AG09309 (cell line): ENCODE measurements around the gene DDX47.
A peak's percentile ranks its signal among the peaks of the same experiment; 100 is the strongest.
"Not testable (repeated sequence)": the region's sequence is repeated elsewhere in the genome, so short reads cannot be mapped to it uniquely, and the experiment has no call there.

Experiments used
- DNase-seq: peaks from one replicate; pipeline ENCODE4 v3.0.0-alpha.2; 2010; ENCODE audit warnings: low read depth
- H3K4me3 ChIP-seq: 2 replicates; pipeline ENCODE4 v1.5.1; 2011; ENCODE audit warnings: mild to moderate bottlenecking, low read depth, low read length, moderate library complexity; ENCODE audit not compliant: control insufficient read depth
- TF ChIP-seq, protein P1 (sequence below): IDR thresholded peaks from 2 replicates; pipeline ENCODE4 v1.5.1; 2011; ENCODE audit warnings: mild to moderate bottlenecking, low read depth, low read length, inconsistent platforms; ENCODE audit not compliant: insufficient read depth, control insufficient read depth; ENCODE audit errors: missing control alignments

The DDX47 gene

DNA sequence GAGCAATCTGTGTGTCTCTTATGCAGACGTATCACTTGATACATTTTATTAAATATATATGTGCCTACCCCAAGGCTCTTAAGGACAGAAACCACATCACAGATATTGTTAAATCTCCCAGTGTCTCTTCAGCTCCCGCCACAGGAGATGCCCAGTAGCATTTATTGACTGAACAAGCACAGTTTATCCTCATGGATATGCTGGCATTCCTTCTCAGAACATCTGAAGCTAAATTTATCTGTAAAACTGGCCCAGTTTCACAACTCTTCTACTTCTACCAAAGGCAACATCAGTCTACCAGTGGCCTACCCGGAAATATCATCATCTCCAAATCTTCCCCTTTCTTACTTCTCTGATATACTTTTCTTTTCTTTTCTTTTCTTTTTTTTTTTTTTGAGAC is 17.0 kb upstream of the DDX47 start:
- TF ChIP-seq, protein P1, sequence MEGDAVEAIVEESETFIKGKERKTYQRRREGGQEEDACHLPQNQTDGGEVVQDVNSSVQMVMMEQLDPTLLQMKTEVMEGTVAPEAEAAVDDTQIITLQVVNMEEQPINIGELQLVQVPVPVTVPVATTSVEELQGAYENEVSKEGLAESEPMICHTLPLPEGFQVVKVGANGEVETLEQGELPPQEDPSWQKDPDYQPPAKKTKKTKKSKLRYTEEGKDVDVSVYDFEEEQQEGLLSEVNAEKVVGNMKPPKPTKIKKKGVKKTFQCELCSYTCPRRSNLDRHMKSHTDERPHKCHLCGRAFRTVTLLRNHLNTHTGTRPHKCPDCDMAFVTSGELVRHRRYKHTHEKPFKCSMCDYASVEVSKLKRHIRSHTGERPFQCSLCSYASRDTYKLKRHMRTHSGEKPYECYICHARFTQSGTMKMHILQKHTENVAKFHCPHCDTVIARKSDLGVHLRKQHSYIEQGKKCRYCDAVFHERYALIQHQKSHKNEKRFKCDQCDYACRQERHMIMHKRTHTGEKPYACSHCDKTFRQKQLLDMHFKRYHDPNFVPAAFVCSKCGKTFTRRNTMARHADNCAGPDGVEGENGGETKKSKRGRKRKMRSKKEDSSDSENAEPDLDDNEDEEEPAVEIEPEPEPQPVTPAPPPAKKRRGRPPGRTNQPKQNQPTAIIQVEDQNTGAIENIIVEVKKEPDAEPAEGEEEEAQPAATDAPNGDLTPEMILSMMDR = no peak
- H3K4me3 ChIP-seq = no peak overlapping the region

DNA sequence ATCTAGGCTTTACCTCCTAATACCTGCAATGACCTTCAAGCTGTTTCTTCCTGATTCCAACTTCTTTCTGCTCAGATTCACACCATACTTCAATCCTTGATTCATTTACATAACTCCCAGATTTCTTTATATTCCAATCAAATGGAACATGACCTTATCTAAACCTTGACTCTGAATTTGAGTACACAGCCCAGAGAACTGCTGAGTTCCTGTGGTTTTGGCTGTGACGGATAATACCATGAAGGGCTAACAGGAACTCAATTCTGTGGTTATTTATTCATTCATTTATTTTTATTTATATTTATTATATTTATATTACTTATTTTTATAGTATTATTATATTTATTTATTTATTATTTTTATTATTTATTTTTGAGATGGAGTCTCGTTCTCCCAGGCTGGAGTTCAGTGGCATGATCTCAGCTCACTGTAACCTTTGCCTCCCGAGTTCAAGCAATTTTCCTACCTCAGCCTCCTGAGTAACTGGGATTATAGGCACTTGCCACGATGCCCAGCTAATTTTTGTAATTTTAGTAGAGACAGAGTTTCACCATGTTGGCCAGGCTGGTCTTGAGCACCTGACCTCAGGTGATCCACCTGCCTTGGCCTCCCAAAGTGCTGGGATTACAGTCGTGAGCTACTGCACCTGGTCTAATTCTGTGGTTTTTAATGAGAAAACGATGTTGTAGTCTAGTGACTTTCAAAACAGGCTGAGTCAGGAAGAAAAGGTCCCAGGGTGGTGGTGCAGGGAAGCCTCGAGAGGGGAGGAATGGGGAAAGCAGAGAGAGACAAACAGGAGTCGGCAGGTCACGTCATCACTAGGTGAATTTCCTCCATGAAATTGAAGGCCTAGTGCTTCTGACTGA is 16.0 kb upstream of the DDX47 start:
- H3K4me3 ChIP-seq = no peak overlapping the region
- TF ChIP-seq, protein P1 = no peak
- no peak for DNase-seq

More for the DNA sequence above, 17.0 kb upstream of the DDX47 start:
- DNase-seq = no peak

DNA sequence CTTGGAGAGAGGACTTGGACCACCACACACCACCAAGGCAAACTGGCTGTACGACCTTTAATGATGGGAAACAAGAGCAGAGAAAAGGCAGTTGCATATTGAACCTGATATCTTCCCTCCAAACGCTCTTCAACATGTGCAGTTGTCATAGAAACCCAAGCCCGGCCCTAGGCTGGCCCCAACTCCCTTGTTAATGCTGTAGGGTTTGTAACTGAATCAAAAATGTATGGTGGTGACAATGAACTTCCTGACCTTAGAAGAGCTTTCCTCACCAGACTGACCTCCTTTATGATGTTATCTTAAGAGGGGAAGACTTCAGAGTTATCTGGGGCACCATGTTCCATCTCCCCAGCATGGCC is 15.4 kb upstream of the DDX47 start:
- DNase-seq = no peak
- TF ChIP-seq, protein P1 = no peak
- H3K4me3 ChIP-seq = no peak overlapping the region

DNA sequence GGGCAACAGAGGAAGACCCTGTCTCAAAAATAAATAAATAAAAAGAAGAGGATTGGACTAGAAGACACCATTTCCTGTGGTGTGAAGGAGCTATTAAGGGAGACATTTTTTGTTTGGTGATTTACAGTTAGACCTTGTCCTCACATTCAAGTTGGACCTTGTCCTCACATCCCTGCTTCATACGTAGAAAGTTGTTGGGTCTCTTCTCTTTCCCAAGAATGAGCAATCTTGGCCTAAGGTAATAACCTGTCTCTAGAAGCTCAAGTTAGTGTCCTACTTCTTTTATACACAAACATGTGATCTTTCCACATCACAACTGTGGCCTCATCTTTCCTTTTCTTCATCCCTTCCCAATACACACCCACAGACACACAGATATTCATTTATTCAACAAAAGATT is 14.7 kb upstream of the DDX47 start:
- DNase-seq = no peak
- no peak overlapping the region for H3K4me3 ChIP-seq
- TF ChIP-seq, protein P1 = no peak

DNA sequence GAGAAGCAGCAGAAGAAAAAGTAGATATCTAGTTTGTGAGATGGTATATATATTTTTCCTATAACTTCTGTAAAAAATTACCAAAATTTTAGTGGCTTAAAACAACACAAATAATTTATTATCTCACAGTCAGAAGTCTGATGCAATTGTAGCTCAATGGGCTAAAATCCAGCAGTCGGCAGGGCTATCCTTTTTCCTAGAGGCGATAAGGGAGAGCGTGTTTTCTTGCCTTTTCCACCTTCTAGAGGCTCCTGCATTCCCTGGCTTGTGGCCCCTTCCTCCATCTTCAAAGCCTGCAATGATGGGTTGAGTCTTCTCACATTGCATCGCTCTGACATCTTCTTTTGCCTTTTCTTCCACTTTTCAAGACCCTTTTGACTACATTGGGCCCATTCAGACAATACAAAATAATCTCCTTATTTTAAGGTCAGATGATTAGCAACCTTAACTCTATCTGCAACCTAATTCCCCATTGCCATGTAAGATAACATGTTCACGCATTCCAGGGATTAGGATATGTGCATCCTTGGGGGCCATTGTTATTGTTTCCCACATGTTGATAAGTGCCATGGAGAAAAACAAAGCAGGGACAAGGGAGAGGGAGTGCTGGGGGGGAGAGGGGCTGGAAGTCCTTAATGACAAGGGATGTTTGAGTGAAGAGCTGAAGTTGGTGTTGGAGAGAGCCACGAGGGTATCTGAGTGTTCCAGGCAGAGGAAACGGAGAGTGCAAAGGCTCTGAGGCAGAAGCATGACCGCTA is 13.8 kb upstream of the DDX47 start:
- DNase-seq = no peak
- TF ChIP-seq, protein P1 = no peak
- H3K4me3 ChIP-seq = no peak overlapping the region

DNA sequence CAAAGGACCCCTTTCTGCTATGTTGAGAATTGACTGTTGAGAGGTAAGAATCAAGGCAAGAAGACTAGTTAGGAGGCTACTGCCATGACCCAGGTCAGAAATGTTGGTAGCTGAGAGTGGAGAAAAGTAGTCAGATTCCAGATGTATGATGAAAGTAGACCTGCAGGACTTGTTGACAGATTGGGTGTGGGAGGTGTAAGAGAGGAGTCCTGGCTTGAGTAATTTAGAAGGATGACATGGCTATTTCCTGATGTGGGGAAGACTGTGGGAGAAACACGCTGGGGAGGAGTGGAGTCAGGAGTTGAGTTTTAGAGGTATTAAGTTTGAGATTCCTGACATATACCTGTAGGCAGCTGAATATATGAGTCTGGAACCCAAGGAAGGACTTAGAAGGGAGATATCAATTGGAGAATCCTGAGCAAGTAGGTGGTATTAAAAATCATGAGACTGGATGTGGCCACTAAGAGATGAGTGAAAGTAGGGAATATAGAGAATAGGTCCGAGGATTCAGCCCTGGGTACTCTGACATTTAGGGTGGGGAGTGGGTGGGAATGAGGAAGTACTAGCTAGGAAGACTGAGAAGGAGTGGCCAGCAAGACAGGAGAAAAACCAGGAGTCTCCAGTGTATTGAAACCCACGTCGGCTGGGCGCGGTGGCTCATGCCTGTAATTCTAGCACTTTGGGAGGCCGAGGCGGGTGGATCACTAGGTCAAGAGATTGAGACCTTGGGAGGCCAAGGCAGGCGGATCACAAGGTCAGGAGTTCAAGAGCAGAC is 12.6 kb upstream of the DDX47 start:
- no peak overlapping the region for H3K4me3 ChIP-seq
- TF ChIP-seq, protein P1 = no peak
- peak; percentile 39 for DNase-seq

DNA sequence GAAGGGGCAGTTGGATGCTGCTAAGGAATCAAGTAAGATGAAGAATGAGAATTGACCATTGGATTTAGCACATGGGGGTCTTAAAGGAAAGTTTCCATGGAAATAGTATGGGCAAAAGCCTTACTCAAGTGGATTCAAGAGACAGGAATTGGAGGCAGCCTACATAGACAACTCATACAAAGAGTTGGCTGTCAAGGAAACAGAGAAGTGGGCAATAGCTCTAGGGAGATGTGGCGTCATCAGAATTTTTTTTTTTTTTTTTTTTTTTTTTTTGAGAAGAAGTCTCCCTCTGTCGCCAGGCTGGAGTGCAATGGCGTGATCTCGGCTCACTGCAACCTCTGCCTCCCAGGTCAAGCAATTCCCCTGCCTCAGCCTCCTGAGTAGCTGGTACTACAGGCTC is 11.5 kb upstream of the DDX47 start:
- not testable (repeated sequence) for DNase-seq

More for the DNA sequence above, 11.5 kb upstream of the DDX47 start:
- not testable (repeated sequence) for H3K4me3 ChIP-seq
